NCI-H345 treated with DMSO at 0.1 percent for 48 hours (cell line): ENCODE data around the gene LAX1.

Experiments
- DNase-seq: peaks from one replicate; lab custom pipeline; 2025; ENCODE audit not compliant: unreplicated experiment; lab: John Stamatoyannopoulos, UW

Gene LAX1

GRCh38 chr1:203807196-203807595 is 42.2 kb downstream of the LAX1 start:
- no peak for DNase-seq

GRCh38 chr1:203813581-203814341 is 48.8 kb downstream of the LAX1 start:
- DNase-seq: no peak

- no peak for DNase-seq
Observed at GRCh38 chr1:203818399-203818798, 53.4 kb downstream of the LAX1 start.

GRCh38 chr1:203823306-203823705 is 58.3 kb downstream of the LAX1 start:
- no peak for DNase-seq
